ENCODE results near the gene TAF1A.

DNA sequence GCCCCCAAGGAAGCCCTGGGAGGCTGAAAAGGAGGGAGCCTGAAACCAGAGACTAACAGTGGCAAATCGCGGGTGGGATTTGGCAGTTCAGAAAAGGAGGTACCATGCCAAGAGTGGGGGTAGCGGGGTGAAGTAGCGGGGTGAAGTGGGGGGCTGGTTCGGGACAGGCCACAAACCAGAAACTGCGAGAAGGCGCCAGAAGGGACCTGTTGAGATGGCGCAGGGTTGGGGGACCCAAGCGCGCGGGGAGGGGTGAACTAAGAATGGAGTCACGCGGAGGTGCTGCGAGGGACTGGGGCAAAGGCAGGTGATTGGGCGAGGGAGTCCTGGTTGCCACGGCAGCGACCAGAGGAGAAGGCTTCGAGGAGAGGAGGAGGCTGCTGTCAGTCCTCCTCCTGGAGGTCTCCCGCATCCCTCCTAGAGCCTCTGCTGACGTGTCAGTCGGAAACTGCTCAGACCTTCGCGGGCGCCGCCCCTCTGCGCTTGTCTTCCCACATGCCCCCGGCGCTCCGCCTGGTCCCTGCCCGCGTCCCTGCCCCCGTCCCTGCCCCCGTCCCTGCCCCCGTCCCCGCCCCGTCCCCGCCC, 27.7 kb upstream of the TAF1A start:
- TF ChIP-seq, protein P1, sequence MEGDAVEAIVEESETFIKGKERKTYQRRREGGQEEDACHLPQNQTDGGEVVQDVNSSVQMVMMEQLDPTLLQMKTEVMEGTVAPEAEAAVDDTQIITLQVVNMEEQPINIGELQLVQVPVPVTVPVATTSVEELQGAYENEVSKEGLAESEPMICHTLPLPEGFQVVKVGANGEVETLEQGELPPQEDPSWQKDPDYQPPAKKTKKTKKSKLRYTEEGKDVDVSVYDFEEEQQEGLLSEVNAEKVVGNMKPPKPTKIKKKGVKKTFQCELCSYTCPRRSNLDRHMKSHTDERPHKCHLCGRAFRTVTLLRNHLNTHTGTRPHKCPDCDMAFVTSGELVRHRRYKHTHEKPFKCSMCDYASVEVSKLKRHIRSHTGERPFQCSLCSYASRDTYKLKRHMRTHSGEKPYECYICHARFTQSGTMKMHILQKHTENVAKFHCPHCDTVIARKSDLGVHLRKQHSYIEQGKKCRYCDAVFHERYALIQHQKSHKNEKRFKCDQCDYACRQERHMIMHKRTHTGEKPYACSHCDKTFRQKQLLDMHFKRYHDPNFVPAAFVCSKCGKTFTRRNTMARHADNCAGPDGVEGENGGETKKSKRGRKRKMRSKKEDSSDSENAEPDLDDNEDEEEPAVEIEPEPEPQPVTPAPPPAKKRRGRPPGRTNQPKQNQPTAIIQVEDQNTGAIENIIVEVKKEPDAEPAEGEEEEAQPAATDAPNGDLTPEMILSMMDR (IDR thresholded peaks at IDR 0.05; ENCODE audit: low read depth, low read length, missing input control), result no peak
- peak; percentile 54 for TF ChIP-seq SP1 (IDR thresholded peaks at IDR 0.05)
- TF ChIP-seq, protein P2, sequence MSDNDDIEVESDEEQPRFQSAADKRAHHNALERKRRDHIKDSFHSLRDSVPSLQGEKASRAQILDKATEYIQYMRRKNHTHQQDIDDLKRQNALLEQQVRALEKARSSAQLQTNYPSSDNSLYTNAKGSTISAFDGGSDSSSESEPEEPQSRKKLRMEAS (IDR thresholded peaks at IDR 0.05), result peak; percentile 34
- TF ChIP-seq FOXA2 (IDR thresholded peaks at IDR 0.05), result no peak
- TF ChIP-seq RXRA (IDR thresholded peaks at IDR 0.05), result peak in 1 of 2 donors; percentile 39
- TF ChIP-seq EGR1 (IDR thresholded peaks at IDR 0.05; ENCODE audit: low read depth in 2 of 2), result peak in 1 of 2 donors; percentile 18
- no peak for TF ChIP-seq TAF1 (conservative IDR thresholded peaks at IDR 0.05)
- TF ChIP-seq JUND (IDR thresholded peaks at IDR 0.05), result no peak
- TF ChIP-seq YY1 (IDR thresholded peaks at IDR 0.05), result peak; percentile 23
- TF ChIP-seq, protein P3, sequence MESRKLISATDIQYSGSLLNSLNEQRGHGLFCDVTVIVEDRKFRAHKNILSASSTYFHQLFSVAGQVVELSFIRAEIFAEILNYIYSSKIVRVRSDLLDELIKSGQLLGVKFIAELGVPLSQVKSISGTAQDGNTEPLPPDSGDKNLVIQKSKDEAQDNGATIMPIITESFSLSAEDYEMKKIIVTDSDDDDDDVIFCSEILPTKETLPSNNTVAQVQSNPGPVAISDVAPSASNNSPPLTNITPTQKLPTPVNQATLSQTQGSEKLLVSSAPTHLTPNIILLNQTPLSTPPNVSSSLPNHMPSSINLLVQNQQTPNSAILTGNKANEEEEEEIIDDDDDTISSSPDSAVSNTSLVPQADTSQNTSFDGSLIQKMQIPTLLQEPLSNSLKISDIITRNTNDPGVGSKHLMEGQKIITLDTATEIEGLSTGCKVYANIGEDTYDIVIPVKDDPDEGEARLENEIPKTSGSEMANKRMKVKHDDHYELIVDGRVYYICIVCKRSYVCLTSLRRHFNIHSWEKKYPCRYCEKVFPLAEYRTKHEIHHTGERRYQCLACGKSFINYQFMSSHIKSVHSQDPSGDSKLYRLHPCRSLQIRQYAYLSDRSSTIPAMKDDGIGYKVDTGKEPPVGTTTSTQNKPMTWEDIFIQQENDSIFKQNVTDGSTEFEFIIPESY (IDR thresholded peaks at IDR 0.05), result peak; percentile 10
- TF ChIP-seq, protein P4, sequence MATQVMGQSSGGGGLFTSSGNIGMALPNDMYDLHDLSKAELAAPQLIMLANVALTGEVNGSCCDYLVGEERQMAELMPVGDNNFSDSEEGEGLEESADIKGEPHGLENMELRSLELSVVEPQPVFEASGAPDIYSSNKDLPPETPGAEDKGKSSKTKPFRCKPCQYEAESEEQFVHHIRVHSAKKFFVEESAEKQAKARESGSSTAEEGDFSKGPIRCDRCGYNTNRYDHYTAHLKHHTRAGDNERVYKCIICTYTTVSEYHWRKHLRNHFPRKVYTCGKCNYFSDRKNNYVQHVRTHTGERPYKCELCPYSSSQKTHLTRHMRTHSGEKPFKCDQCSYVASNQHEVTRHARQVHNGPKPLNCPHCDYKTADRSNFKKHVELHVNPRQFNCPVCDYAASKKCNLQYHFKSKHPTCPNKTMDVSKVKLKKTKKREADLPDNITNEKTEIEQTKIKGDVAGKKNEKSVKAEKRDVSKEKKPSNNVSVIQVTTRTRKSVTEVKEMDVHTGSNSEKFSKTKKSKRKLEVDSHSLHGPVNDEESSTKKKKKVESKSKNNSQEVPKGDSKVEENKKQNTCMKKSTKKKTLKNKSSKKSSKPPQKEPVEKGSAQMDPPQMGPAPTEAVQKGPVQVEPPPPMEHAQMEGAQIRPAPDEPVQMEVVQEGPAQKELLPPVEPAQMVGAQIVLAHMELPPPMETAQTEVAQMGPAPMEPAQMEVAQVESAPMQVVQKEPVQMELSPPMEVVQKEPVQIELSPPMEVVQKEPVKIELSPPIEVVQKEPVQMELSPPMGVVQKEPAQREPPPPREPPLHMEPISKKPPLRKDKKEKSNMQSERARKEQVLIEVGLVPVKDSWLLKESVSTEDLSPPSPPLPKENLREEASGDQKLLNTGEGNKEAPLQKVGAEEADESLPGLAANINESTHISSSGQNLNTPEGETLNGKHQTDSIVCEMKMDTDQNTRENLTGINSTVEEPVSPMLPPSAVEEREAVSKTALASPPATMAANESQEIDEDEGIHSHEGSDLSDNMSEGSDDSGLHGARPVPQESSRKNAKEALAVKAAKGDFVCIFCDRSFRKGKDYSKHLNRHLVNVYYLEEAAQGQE (IDR thresholded peaks at IDR 0.05), result peak; percentile 44
- TF ChIP-seq GABPA (IDR thresholded peaks at IDR 0.05 in 1 of 2, conservative IDR thresholded peaks at IDR 0.05 in 1 of 2), result no peak
- peak in 1 of 2 donors; percentile 13 for TF ChIP-seq HNF4A (conservative IDR thresholded peaks at IDR 0.05)
- TF ChIP-seq RAD21 (IDR thresholded peaks at IDR 0.05), result no peak
